GM21367 (cell line): ENCODE results near the gene WEE1.
"Not testable (repeated sequence)": the region's sequence is repeated elsewhere in the genome, so short reads cannot be mapped to it uniquely, and the experiment has no call there.

ENCODE experiments used
- ATAC-seq: cut with Tn5 transposase; IDR thresholded peaks from one replicate; pipeline ENCODE4 v1.9.1; 2021; ENCODE audit not compliant: unreplicated experiment

WEE1 gene

DNA sequence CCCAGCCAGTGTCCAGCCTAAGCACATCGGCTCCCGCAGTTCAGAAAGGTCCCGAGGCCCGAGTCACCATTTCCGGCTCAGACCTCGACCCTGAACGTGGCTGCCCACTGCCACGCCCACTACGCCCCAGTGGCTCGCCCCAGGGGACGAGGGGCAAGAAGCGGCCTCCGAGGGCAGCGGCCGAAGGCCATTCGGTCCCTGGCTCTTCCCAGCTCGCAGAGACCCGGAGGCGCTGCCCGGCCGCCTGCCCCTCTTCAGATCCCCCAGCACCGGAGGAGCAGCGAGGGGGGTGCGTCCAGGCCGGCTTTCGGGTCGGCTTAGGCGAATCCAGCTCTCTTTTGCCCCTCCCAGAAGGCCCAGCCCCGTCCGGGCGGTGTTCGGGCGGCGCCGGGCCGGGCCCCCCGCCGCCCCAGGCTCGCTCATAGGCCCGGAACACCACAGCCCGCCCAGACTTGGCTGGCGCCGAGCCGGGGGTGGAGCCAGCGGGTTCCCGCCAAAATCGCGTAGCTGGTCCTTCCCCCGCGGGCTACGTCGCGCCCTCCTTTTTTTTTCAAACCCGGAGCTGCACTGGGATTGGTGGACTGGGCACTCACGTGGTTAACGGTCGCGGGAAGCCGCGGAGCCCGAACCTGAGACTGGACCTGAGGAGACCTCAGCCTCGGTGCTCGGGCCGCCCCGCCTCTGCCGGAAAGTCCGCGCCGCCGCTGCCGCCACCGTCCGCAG is at the start of gene WEE1:
TSS of gene WEE1 (plus strand) at position 619 of the 723 bp plus-strand sequence. CDS start 264 bp downstream, outside the sequence.
- ATAC-seq, result peak; percentile 79

DNA sequence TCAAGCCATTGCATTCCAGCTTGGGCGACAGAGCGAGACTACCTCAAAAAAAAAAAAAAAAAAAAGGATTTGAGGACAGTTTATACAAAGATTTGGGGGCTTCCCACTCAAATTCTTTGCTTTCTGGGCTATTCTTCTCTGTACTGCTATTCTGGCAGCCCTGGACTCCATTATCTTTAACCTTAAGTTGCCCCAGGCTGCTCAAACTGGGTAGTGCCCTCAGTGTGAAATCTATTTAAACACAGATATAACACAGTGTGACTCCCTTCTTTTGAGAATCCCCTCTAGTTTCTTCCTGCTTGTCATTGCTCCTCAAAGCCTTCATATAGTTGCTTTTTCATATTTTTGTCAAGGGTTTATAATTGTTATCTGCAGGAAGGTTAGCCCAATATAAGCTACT is 49.5 kb upstream of the WEE1 start:
- no peak for ATAC-seq

DNA sequence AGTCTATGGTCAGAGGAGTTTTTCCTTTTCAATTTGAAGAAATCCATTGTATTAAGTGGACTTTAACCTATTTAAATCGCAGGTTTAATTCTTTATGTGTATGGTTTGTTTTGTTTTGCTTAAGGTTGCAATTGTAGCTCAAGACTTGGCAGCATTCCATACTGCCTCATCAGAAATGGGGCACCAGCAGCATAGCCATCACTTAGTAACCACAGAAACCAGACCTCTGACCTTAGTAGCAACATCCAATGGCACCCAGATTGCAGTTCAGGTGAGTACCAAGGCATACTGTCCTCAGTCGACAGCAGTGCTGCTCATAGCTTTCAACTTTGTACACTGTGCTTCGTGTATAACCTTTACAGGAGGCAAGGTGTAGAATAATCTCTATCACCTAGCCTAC is 48.4 kb upstream of the WEE1 start:
- ATAC-seq, result no peak

DNA sequence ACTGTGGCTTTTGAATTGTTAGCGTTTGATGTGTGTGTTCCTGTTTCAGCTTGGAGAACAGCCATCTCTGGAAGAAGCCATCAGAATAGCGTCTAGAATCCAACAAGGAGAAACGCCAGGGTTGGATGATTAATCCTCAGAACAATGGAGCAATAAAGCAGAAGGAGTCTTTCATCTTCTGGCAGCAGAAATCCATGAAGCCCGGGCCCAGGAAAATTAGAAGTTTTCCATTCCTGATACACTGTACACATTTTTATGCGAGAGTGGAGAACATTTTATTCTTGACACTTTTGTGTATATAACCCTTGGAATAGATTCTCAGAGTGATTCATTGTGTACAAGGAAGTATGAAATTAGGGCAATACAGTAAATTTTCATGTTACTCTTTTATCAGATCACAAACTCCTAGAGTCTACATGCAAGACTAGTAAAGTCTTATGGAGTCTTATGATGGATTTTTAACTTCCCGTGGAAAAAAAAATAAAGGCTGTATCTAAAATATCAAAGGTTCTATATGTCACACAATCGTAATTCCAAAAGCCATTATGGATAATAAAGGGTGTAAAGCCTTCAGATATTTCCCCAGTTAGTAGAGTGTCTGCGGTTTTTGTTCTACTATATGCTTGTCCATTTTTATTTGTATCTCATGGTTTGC is 45.9 kb upstream of the WEE1 start:
- no peak for ATAC-seq

DNA sequence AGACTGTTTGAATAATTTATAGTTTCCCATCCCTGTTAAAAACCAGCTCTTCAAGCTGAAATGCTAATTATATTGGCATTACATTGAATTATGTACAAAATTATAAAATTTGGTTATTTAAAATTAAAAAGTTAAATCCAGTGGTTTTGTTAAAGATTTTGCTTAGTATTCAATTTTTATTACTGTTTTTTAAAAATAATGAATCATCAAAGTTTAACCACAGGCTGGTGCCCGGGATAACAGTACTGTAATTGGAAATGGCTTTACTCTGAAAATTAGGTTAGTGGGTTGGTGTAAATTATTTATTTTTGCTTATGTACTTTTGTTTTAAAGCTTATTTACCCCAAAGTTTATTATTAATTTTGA is 45.4 kb upstream of the WEE1 start:
- no peak for ATAC-seq

DNA sequence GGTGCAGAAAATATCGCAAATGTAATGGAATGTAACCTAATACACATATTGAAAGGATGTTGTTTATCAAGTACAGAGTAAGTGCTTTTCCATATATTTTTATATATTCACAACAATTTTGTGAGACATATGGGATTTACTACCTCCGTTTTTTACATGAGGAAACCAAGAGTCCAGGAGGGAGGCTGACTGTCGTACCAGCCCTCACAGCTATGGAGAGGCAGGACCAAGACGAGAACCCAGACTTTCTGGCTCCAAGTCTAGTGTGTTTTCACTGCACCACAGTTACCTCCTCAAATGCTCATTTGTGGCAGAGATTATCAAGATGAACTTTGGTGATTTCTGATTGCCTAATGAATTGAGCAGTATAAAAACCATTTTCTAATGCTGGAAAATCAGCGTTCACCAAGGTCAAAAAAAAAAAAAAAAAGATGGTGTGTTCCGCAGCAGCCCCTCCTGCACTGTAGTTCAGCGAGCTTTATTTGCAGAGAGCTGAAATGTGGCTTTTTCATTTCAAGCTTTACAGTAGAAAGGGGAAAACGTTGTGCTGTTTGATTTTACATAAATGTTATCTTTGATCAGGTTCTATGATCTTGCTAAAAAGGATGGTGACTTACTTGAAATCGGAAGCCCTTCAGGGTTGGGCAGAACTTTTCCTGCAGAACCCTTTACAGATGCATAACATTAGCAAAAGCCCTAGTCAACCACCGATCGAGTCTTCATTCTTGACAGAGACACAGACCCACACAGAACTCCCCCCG is 44.7 kb upstream of the WEE1 start:
- no peak for ATAC-seq

DNA sequence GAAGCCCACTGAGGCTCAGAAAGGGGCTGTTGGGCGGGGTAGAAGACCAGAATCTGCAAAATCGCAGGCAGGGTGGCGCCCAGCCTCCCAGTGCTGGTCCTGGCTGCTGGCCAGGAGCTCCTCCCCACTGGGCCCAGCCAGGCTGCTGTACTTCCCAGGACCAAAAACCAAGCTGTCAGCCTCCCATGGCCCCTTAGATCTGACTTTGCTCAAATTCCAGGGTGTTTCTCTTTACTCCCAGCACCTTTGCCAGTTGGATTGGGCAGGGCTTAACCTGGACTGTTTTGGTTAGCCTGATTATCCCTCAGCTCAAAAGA is 44.2 kb upstream of the WEE1 start:
- no peak for ATAC-seq

DNA sequence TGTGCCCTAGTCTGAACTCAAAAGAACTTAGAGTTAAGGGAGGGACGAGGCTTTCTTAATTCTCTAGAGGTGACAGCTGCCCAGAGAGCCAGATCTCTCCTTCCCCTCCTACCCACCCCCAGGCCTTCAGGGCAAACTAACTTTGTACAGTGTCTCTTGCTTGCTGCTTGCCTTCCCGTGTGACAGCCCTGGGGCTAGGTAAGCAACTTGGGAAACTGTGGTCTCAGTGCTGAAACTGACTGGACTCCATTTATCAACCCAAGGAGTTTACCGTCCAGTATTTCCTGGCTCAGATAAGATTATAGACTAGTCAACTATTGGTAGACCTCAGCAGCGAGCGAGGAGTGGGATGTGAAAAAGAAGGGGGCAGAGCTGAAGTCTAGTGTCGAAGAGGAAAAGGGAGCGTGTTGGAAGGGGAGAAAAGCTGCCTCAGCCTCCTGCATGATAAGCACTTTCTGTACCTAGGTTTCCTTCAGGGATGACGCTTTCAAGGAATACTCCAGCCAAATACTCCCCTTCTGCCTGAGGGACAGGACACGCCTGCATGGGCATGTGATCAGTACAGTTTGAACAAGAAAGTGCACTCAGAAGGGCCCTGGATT is 43.3 kb upstream of the WEE1 start:
- ATAC-seq, result no peak

DNA sequence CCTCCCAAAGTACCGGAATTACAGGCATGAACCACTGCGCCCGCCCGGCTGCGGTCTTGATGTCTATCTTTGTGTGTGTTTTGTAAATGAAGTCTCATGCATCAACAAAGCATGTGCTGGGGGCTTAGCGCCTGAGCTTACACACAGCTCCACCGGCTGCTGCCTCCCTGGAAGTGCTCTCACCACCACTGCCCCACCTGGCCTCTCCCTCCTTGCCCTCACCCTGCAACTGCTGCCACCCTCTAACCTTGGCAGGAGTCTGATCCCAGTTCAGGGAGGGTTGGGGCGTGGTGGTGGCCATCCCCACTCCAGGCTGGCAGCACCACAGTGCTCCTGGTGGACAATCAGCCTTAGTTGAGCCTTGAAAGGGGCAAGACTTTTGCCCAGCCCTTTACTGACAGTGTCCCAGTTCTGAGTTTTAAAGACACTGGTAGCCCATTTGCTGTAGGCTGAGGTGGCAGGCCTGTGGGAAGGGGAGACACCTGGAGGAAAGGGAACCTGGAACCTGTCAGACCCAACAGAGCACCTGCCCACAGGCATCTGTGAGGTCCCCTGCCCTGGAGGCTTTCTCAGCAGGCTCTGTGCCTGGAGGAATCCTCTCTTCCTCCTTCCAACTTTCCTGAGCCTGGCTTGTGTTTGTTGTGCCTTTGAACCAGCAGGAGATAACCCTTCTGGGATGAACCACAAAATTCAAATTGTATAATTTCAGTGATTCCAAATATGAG is 42.4 kb upstream of the WEE1 start:
- ATAC-seq, result no peak

DNA sequence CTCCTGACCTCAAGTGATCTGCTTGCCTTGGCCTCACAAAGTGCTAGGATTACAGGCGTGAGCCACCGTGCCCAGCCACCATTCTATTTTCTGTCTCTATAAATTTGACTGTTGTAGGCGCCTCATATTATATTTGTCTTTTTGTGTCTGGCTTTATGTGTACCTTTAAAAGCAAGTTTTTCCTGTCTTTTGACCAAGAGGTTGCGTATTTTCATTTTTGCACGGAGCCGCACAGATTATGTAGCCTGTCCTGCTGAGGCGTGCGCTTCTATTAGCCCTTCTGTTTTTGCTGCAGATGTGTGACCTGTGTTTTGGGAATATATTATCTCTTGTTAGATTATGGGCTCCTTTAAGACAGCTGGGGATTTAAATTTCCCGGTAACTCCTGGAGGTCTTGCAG is 40.4 kb upstream of the WEE1 start:
- no peak for ATAC-seq

DNA sequence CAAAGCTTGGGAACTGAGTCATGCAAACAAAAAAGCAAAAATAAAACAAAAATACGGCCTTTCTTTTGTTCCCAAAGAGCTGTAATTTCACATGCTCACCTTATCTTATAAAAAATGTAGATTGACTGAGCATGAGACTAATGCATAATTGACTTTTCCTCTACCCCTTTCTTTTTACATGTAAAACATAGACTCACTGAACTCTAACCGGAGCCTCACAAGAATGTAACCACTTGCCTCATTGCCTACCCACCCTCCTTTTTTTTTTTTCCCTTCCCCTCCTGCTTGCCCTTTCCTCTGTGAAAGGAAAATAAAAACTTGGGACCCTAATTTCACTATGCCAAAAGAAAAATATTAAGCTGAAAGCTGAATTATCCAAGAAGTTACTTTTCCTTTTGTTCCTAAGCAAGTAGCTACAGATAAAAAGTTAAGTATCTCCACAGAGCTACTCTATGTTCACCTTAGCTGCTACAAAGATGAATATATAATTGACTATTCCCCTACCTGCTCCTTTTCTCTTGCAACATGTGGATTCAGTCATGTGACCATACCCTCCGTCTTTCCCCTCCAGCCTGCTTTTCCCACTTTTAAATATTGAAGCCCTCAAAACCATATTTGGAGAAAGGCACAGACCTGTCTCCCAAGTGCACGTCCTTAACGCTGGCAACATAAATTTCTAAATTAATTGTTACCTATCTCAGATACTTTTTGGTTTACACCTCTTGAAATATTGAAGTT is 39.6 kb upstream of the WEE1 start:
- no peak for ATAC-seq

DNA sequence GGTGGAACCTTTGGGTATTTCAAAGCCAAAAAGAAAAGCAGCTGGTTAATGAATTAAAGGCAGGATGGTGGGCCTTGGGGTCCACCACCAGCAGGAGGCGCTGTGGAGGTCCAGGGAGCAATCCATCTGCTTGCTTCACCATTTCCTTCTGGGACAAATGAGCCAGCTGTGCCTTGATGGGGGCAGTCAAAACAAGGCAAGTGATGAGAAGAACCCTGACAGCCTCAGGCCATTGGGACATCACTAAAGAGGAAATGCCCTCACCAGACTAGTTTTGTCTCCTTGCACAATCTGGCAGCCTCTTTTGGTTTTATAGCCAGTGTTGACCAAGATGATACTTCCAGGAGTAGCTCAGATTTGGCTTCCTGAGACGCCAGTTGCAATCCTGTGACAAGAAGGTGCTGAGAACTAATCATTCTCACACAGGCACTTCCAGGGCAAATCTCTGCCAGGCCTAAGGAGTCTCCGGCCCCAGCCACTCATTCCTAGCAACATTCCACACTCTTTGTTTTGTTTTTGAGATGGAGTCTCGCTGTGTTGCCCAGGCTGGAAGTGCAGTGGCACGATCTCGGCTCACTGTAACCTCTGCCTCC is 38.2 kb upstream of the WEE1 start:
- no peak for ATAC-seq

DNA sequence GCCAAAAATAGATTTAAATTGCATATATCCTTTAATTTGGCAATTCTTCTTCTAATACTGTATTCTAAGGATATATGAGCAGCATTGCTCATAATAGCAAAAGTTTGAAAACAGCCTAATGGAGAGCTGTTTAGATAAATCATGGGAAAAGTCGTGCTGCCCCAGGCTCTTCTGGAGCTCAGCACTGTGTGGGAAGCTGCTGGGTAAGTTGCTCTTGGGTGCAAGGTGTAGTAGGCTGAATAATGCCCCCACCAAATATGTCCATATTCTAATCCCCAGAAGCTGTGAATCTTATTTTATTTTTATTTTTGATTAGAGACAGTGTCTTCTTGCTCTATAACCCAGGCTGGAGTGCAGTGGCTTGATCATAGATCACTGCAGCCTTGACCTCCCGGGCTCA is 34.9 kb upstream of the WEE1 start:
- ATAC-seq, result no peak

DNA sequence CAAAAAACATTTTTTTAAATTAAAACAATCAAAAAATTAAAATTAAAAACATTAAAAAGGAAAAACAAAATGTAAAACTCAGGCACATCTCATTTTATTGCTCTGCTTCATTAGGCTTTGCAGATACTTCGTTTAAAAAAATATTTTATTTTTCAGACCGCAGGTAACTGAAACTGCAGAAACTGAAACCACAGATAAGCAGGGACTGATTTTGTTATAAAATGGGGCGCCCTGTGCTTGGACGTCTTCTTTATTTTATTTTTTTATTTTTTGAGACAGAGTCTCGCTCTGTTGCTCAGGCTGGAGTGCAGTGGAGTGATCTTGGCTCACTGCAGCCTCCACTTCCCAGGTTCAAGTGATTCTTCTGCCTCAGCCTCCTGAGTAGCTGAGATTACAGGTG is 24.3 kb upstream of the WEE1 start:
- ATAC-seq, result not testable (repeated sequence)

DNA sequence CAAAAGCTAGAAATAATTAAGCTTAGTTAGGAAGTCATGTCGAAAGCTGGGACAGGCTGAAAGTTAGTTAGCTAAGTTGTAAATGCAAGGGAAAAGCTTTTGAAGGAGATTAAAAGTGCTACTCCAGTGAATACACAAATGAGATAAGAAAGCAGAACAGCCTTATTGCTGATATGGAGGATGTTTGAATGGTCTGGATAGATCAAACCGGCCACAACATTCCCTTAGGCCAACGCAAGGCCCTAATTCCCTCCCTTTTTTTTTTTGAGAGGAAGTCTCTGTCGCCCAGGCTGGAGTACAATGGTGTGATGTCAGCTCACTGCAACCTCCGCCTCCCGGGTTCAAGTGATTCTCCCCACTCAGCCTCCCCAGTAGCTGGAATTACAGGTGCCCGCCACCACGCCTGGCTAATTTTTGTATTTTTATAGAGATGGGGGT is 23.3 kb upstream of the WEE1 start:
- ATAC-seq, result no peak

DNA sequence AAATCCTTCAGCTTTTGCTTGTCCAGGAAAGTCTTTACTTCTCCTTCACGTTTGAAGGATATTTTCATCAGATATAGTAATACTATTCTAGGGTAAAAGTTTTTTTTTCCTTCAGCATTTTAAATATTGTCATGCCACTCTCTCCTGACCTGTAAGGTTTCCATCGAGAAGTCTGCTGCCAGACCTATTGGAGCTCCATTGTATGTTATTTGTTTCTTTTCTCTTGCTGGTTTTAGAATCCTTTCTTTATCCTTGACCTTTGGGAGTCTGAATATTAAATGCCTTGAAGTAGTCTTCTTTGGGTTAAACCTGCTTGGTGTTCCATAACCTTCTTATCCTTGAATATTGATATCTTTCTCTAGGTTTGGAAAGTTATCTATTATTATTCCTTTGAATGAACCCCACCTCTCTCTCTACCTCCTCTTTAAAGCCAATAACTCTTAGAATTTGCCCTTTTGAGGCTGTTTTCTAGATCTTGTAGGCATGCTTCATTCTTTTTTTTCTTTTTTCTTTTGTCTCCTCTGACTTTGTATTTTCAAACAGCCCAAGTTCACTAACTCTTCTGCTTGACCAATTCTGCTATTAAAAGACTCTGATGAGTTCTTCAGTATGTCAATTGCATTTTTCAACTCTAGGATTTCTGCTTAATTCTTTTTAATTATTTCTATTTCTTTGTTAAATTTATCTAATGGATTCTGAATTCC is 12.0 kb upstream of the WEE1 start:
- no peak for ATAC-seq

DNA sequence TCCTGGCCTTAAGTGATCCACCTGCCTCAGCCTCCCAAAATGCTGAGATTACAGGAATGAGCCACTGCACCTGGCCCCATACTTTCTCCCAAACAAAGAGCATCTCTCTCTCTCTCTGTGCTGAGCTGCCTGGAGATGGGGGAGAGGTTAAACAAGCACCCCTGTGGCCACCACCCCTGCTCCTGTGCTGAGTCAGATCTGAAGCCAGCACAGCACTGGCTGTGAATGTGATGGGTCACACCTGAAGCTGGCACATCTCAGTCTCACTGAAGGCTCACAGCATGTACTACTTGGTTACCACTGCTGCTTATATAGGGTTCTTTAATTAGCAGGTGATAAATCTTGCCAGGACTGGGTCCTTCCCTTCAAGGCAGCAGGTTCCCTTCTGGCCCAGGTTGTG is 10.8 kb upstream of the WEE1 start:
- no peak for ATAC-seq

DNA sequence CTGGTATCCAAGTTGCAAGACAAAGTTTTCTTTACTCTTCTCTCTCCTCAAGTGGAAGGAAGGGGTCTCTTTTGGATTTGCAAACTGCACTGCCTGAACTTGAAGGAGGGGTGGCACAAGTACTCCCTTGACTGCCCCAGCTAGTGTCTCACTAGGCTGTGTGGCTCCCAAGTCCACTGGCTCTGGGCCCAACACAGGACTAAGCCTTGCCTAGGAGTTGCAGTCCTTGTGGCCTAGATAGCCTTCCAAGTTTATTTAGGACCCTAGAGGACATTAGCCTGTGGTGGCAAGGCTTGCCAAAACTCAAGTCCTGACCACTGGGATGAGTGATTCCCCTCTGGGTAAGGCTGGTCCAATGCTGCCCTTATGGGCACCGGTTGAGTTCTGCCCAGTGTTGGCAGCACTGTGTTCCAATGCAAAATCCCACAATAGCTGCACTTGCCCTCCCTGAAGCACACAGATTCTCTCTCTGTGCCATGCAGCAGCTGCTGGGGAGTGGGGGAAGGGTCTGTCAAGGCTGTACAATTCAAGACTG is 10.2 kb upstream of the WEE1 start:
- ATAC-seq, result no peak

DNA sequence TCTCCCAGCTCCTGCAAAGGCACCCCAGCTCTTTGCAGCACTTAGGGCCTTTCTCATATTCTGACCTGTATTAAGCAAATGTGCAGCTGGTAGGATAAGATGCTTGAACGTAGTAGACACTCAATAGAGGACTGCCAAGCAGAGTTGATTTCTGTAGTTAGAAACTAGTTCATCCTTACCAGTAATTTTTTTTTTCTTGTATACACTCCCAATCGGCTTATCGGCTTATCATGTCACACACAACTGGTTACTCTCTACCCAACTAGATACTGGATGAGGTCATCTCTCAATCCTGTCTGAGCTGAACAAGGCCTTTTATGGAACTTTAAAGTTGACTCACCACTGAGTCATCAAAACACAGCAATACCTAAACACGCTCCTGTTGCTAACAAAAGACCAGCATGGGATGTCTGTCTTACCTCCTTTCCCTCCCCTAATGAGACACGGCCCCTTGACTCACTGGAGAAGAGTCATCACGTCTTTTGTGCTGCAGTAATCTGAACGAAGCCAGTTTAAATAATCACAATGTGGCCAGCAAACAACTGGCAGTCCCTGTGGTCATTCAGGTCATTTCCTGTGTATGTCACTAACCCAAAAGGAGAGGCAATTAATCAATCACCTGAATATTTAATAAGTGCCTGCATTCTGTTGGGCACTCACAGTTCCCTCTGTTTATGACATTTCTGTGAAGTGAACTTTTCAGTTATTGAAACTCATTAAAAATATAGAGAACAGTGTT is 7.5 kb upstream of the WEE1 start:
- ATAC-seq, result peak; percentile 75
